Measurements from ENCODE around the gene HAO2.
"Not testable (repeated sequence)": the region's sequence is repeated elsewhere in the genome, so short reads cannot be mapped to it uniquely, and the experiment has no call there.

The HAO2 gene

GRCh38 chr1:119341372-119341947 lies 27.1 kb upstream of the HAO2 start:
- Histone ChIP-seq H3K27me3 (ENCODE audit: control insufficient read depth in 1 of 2, insufficient read depth in 2 of 2, low read length in 2 of 2) (no peaks in the 10 kb centered on the region), H3K4me3 (ENCODE audit: low read depth in 1 of 2, low read length in 2 of 2) (no peak overlapping the region), H3K27ac (ENCODE audit: low read depth, low read length) (no peak overlapping the region), H3K9me3 (ENCODE audit: control insufficient read depth in 1 of 2, low read length in 2 of 2) (no peaks in the 10 kb centered on the region), H3K36me3 (ENCODE audit: control insufficient read depth in 1 of 2, insufficient read depth in 2 of 2, low read length in 2 of 2) (no peaks in the 10 kb centered on the region), H3K9ac (ENCODE audit: low read depth in 1 of 2, low read length in 2 of 2) (no peak overlapping the region), H3K4me1 (ENCODE audit: control insufficient read depth in 1 of 2, insufficient read depth in 2 of 2, low read length in 2 of 2) (no peaks in the 10 kb centered on the region)

- no peak overlapping the region for H3K27ac ChIP-seq (ENCODE audit: low read depth, low read length)
- no peak overlapping the region for H3K9ac ChIP-seq (ENCODE audit: low read depth in 1 of 2, low read length in 2 of 2)
- no peaks in the 10 kb centered on the region for H3K9me3 ChIP-seq (ENCODE audit: control insufficient read depth in 1 of 2, low read length in 2 of 2)
- no peak overlapping the region for H3K4me3 ChIP-seq (ENCODE audit: low read depth in 1 of 2, low read length in 2 of 2)
- H3K36me3 ChIP-seq (ENCODE audit: control insufficient read depth in 1 of 2, insufficient read depth in 2 of 2, low read length in 2 of 2) = no peaks in the 10 kb centered on the region
- H3K27me3 ChIP-seq (ENCODE audit: control insufficient read depth in 1 of 2, insufficient read depth in 2 of 2, low read length in 2 of 2) = no peaks in the 10 kb centered on the region
- H3K4me1 ChIP-seq (ENCODE audit: control insufficient read depth in 1 of 2, insufficient read depth in 2 of 2, low read length in 2 of 2) = no peaks in the 10 kb centered on the region
These were observed 23.2 kb upstream of the HAO2 start for GRCh38 chr1:119345398-119345797.

- Histone ChIP-seq H3K36me3 (ENCODE audit: control insufficient read depth in 1 of 2, insufficient read depth in 2 of 2, low read length in 2 of 2) (no peaks in the 10 kb centered on the region), H3K9me3 (ENCODE audit: control insufficient read depth in 1 of 2, low read length in 2 of 2) (no peaks in the 10 kb centered on the region), H3K27me3 (ENCODE audit: control insufficient read depth in 1 of 2, insufficient read depth in 2 of 2, low read length in 2 of 2) (no peaks in the 10 kb centered on the region), H3K4me3 (ENCODE audit: low read depth in 1 of 2, low read length in 2 of 2) (no peak overlapping the region), H3K27ac (ENCODE audit: low read depth, low read length) (no peak overlapping the region), H3K9ac (ENCODE audit: low read depth in 1 of 2, low read length in 2 of 2) (no peak overlapping the region), H3K4me1 (ENCODE audit: control insufficient read depth in 1 of 2, insufficient read depth in 2 of 2, low read length in 2 of 2) (no peaks in the 10 kb centered on the region)
These were observed 20.7 kb upstream of the HAO2 start for GRCh38 chr1:119347858-119348257.

GRCh38 chr1:119348941-119349340 lies 19.6 kb upstream of the HAO2 start:
- Histone ChIP-seq H3K4me1 (ENCODE audit: control insufficient read depth in 1 of 2, insufficient read depth in 2 of 2, low read length in 2 of 2) (no peaks in the 10 kb centered on the region), H3K36me3 (ENCODE audit: control insufficient read depth in 1 of 2, insufficient read depth in 2 of 2, low read length in 2 of 2) (no peaks in the 10 kb centered on the region), H3K9me3 (ENCODE audit: control insufficient read depth in 1 of 2, low read length in 2 of 2) (no peaks in the 10 kb centered on the region), H3K27me3 (ENCODE audit: control insufficient read depth in 1 of 2, insufficient read depth in 2 of 2, low read length in 2 of 2) (no peaks in the 10 kb centered on the region), H3K4me3 (ENCODE audit: low read depth in 1 of 2, low read length in 2 of 2) (no peak overlapping the region), H3K9ac (ENCODE audit: low read depth in 1 of 2, low read length in 2 of 2) (no peak overlapping the region), H3K27ac (ENCODE audit: low read depth, low read length) (no peak overlapping the region)

GRCh38 chr1:119350866-119351265 lies 17.7 kb upstream of the HAO2 start:
- not testable (repeated sequence) for H3K36me3 ChIP-seq (ENCODE audit: control insufficient read depth in 1 of 2, insufficient read depth in 2 of 2, low read length in 2 of 2); H3K9me3 ChIP-seq (ENCODE audit: control insufficient read depth in 1 of 2, low read length in 2 of 2); H3K27me3 ChIP-seq (ENCODE audit: control insufficient read depth in 1 of 2, insufficient read depth in 2 of 2, low read length in 2 of 2); H3K4me1 ChIP-seq (ENCODE audit: control insufficient read depth in 1 of 2, insufficient read depth in 2 of 2, low read length in 2 of 2); H3K4me3 ChIP-seq (ENCODE audit: low read depth in 1 of 2, low read length in 2 of 2); H3K27ac ChIP-seq (ENCODE audit: low read depth, low read length); H3K9ac ChIP-seq (ENCODE audit: low read depth in 1 of 2, low read length in 2 of 2)

GRCh38 chr1:119351997-119352396 lies 16.6 kb upstream of the HAO2 start:
- no peaks in the 10 kb centered on the region for H3K9me3 ChIP-seq (ENCODE audit: control insufficient read depth in 1 of 2, low read length in 2 of 2)
- no peaks in the 10 kb centered on the region for H3K27me3 ChIP-seq (ENCODE audit: control insufficient read depth in 1 of 2, insufficient read depth in 2 of 2, low read length in 2 of 2)
- H3K27ac ChIP-seq (ENCODE audit: low read depth, low read length) = no peak overlapping the region
- H3K9ac ChIP-seq (ENCODE audit: low read depth in 1 of 2, low read length in 2 of 2) = no peak overlapping the region
- no peaks in the 10 kb centered on the region for H3K36me3 ChIP-seq (ENCODE audit: control insufficient read depth in 1 of 2, insufficient read depth in 2 of 2, low read length in 2 of 2)
- no peaks in the 10 kb centered on the region for H3K4me1 ChIP-seq (ENCODE audit: control insufficient read depth in 1 of 2, insufficient read depth in 2 of 2, low read length in 2 of 2)
- H3K4me3 ChIP-seq (ENCODE audit: low read depth in 1 of 2, low read length in 2 of 2) = no peak overlapping the region

GRCh38 chr1:119353836-119354235 lies 14.7 kb upstream of the HAO2 start:
- no peaks in the 10 kb centered on the region for H3K4me1 ChIP-seq (ENCODE audit: control insufficient read depth in 1 of 2, insufficient read depth in 2 of 2, low read length in 2 of 2)
- H3K27me3 ChIP-seq (ENCODE audit: control insufficient read depth in 1 of 2, insufficient read depth in 2 of 2, low read length in 2 of 2) = no peaks in the 10 kb centered on the region
- H3K9ac ChIP-seq (ENCODE audit: low read depth in 1 of 2, low read length in 2 of 2) = no peak overlapping the region
- H3K36me3 ChIP-seq (ENCODE audit: control insufficient read depth in 1 of 2, insufficient read depth in 2 of 2, low read length in 2 of 2) = no peaks in the 10 kb centered on the region
- H3K4me3 ChIP-seq (ENCODE audit: low read depth in 1 of 2, low read length in 2 of 2) = no peak overlapping the region
- H3K9me3 ChIP-seq (ENCODE audit: control insufficient read depth in 1 of 2, low read length in 2 of 2) = no peaks in the 10 kb centered on the region
- H3K27ac ChIP-seq (ENCODE audit: low read depth, low read length) = no peak overlapping the region

- H3K27ac ChIP-seq (ENCODE audit: low read depth, low read length) = no peak overlapping the region
- H3K4me1 ChIP-seq (ENCODE audit: control insufficient read depth in 1 of 2, insufficient read depth in 2 of 2, low read length in 2 of 2) = no peaks in the 10 kb centered on the region
- H3K27me3 ChIP-seq (ENCODE audit: control insufficient read depth in 1 of 2, insufficient read depth in 2 of 2, low read length in 2 of 2) = peaks cover 4 to 5% of the 10 kb centered on the region in 2 donors
- H3K4me3 ChIP-seq (ENCODE audit: low read depth in 1 of 2, low read length in 2 of 2) = no peak overlapping the region
- H3K36me3 ChIP-seq (ENCODE audit: control insufficient read depth in 1 of 2, insufficient read depth in 2 of 2, low read length in 2 of 2) = no peaks in the 10 kb centered on the region
- H3K9ac ChIP-seq (ENCODE audit: low read depth in 1 of 2, low read length in 2 of 2) = no peak overlapping the region
- no peaks in the 10 kb centered on the region for H3K9me3 ChIP-seq (ENCODE audit: control insufficient read depth in 1 of 2, low read length in 2 of 2)
These were observed 9.9 kb upstream of the HAO2 start for GRCh38 chr1:119358636-119359035.

GRCh38 chr1:119359730-119360129 lies 8.9 kb upstream of the HAO2 start:
- no peaks in the 10 kb centered on the region for H3K36me3 ChIP-seq (ENCODE audit: control insufficient read depth in 1 of 2, insufficient read depth in 2 of 2, low read length in 2 of 2)
- H3K27ac ChIP-seq (ENCODE audit: low read depth, low read length) = no peak overlapping the region
- H3K4me1 ChIP-seq (ENCODE audit: control insufficient read depth in 1 of 2, insufficient read depth in 2 of 2, low read length in 2 of 2) = no peaks in the 10 kb centered on the region
- H3K27me3 ChIP-seq (ENCODE audit: control insufficient read depth in 1 of 2, insufficient read depth in 2 of 2, low read length in 2 of 2) = peaks cover 4 to 5% of the 10 kb centered on the region in 2 donors
- H3K9me3 ChIP-seq (ENCODE audit: control insufficient read depth in 1 of 2, low read length in 2 of 2) = no peaks in the 10 kb centered on the region
- no peak overlapping the region for H3K4me3 ChIP-seq (ENCODE audit: low read depth in 1 of 2, low read length in 2 of 2)
- no peak overlapping the region for H3K9ac ChIP-seq (ENCODE audit: low read depth in 1 of 2, low read length in 2 of 2)

- peaks cover 4 to 5% of the 10 kb centered on the region in 2 donors for H3K27me3 ChIP-seq (ENCODE audit: control insufficient read depth in 1 of 2, insufficient read depth in 2 of 2, low read length in 2 of 2)
- no peak overlapping the region for H3K9ac ChIP-seq (ENCODE audit: low read depth in 1 of 2, low read length in 2 of 2)
- H3K4me1 ChIP-seq (ENCODE audit: control insufficient read depth in 1 of 2, insufficient read depth in 2 of 2, low read length in 2 of 2) = no peaks in the 10 kb centered on the region
- no peaks in the 10 kb centered on the region for H3K36me3 ChIP-seq (ENCODE audit: control insufficient read depth in 1 of 2, insufficient read depth in 2 of 2, low read length in 2 of 2)
- no peaks in the 10 kb centered on the region for H3K9me3 ChIP-seq (ENCODE audit: control insufficient read depth in 1 of 2, low read length in 2 of 2)
- no peak overlapping the region for H3K4me3 ChIP-seq (ENCODE audit: low read depth in 1 of 2, low read length in 2 of 2)
- H3K27ac ChIP-seq (ENCODE audit: low read depth, low read length) = no peak overlapping the region
These were observed 7.4 kb upstream of the HAO2 start for GRCh38 chr1:119361205-119361604.
